GM06990 (cell line): ENCODE measurements around the gene CHTOP.

ENCODE experiments used
- DNase-seq: peaks from one replicate; pipeline ENCODE4 v3.0.0-alpha.2; 2011; ENCODE audit not compliant: insufficient read length; ENCODE audit errors: extremely low read depth
- H3K27me3 ChIP-seq: replicated peaks from 2 replicates; pipeline ENCODE4 v1.6.0; 2011; ENCODE audit warnings: low read length; ENCODE audit not compliant: control insufficient read depth, insufficient read depth
- H3K36me3 ChIP-seq: 2 replicates; pipeline ENCODE4 v1.5.1; 2011; ENCODE audit warnings: low read length; ENCODE audit not compliant: control insufficient read depth, insufficient read depth
- H3K4me3 ChIP-seq: replicated peaks from 2 replicates; pipeline ENCODE4 v1.5.1; 2011; ENCODE audit warnings: low read depth, mild to moderate bottlenecking, control low read depth, low read length
- CTCF ChIP-seq: IDR thresholded peaks from 2 replicates; pipeline ENCODE4 v1.5.1; 2011; ENCODE audit warnings: low read length, control low read depth, mild to moderate bottlenecking, inconsistent platforms; ENCODE audit not compliant: insufficient read depth, poor library complexity, severe bottlenecking

The CHTOP gene

GRCh38 chr1:153677718-153678518 is 44.1 kb downstream of the CHTOP start:
- H3K27me3 ChIP-seq = no peaks in the 10 kb centered on the region; the same call in 1 of the 2 replicates
- no peak for DNase-seq
- no peaks in the 10 kb centered on the region for H3K36me3 ChIP-seq
- TF ChIP-seq CTCF = peak; percentile 96
- H3K4me3 ChIP-seq = peak overlapping the region; percentile 39; the same call in 1 of the 2 replicates

GRCh38 chr1:153678519-153679336 is 44.9 kb downstream of the CHTOP start, which contains the start of gene NPR1:
NPR1 (plus strand) TSS chr1:153678688; CDS start chr1:153679109, 421 bp downstream.
- DNase-seq = peak; percentile 25
- no peak for TF ChIP-seq CTCF
- Histone ChIP-seq H3K4me3 (peak within 1 kb of the TSS; percentile 39), H3K27me3 (no peaks in the 10 kb centered on the region; the same call in 1 of the 2 replicates), H3K36me3 (no peaks in the 10 kb centered on the region)

DNA sequence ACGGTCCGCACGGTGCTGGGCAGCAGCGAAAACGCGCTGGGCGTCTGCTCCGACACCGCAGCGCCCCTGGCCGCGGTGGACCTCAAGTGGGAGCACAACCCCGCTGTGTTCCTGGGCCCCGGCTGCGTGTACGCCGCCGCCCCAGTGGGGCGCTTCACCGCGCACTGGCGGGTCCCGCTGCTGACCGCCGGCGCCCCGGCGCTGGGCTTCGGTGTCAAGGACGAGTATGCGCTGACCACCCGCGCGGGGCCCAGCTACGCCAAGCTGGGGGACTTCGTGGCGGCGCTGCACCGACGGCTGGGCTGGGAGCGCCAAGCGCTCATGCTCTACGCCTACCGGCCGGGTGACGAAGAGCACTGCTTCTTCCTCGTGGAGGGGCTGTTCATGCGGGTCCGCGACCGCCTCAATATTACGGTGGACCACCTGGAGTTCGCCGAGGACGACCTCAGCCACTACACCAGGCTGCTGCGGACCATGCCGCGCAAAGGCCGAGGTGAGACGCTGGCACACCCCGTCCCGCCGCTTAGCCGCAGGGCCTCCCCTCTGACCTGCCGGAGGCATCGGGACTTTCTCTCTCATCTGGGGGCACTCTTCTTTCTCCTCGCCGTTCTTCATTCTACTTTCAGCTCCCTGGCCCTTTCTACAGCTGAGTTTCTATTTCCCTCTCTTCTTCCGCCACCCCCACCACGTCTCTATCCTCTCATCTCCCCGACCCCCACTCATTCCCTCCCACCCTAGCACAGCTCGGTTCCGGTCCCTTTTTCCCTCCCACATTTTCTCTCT is 45.7 kb downstream of the CHTOP start:
- no peaks in the 10 kb centered on the region; the same call in 1 of the 2 replicates for H3K27me3 ChIP-seq

DNA sequence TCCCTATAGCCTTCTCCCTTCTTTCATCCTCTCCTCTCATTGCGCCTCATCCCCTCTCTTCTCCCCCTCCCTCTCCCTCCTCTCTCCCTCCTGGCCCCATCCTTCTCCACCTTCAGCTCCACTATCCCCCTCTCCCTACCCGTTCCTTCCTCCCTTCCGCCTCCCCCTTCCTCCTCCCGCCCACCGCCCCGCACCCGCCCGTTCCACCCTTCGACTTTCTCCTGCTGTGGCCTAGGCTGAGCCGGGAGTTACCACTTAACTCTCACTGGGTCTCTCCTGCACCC is 46.2 kb downstream of the CHTOP start:
- DNase-seq = no peak
- H3K4me3 ChIP-seq = no peak overlapping the region
- no peaks in the 10 kb centered on the region; the same call in 1 of the 2 replicates for H3K27me3 ChIP-seq
- no peak for TF ChIP-seq CTCF
- no peaks in the 10 kb centered on the region for H3K36me3 ChIP-seq

More for the DNA sequence above, 45.7 kb downstream of the CHTOP start:
- Histone ChIP-seq H3K36me3 (no peaks in the 10 kb centered on the region), H3K4me3 (peak overlapping the region; percentile 40)
- TF ChIP-seq CTCF = no peak
- DNase-seq = peak; percentile 27

DNA sequence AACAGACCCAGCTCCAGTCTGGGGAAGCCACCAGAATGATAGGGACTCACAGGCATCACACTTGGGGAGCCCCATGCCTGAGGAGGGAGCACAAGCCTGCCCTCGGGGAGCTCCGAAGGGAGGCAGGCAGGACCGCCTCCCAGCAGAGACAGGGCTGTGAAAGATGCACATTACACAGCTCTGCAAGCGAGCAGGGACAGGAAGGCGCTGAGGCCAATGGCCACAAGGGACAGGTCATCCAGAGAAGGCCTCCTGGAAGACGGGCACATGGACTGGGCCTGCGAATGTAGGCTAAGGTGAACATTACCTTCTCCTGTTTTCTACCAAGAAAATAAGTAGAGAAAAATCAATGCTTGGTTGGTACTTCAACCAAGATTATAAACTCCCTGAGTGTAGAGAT is 48.9 kb downstream of the CHTOP start:
- H3K36me3 ChIP-seq = no peaks in the 10 kb centered on the region
- no peak overlapping the region for H3K4me3 ChIP-seq
- peaks cover 1% of the 10 kb centered on the region for H3K27me3 ChIP-seq
- no peak for TF ChIP-seq CTCF
- no peak for DNase-seq
